CD4-positive, alpha-beta T cell (primary cell): ENCODE results near the gene P2RX5. TPM values are rescaled to one million over a fixed set of nuclear protein-coding genes. Genes with fewer than 3 reads are reported as not detected.

Experiments
- ATAC-seq: fragments of 200-7000 bp; cut with Tn5 transposase; one replicate; pipeline ENCODE4 v1.10.0; 2022; ENCODE audit warnings: mild to moderate bottlenecking; ENCODE audit not compliant: poor library complexity
- CTCF ChIA-PET: fragments of 350-600 bp; sonication (Branson Sonifier 250); formaldehyde crosslinking; loops from one replicate; lab custom pipeline; 2021; ENCODE audit warnings: antibody characterized with exemption, inconsistent platforms; lab: Charles Lee
- POLR2A ChIA-PET: fragments of 350-600 bp; sonication (Branson Sonifier 250); formaldehyde crosslinking; loops from one replicate; lab custom pipeline; 2021; ENCODE audit warnings: antibody characterized with exemption, inconsistent platforms; lab: Charles Lee
- DNase-seq, 14 experiments: peaks; one replicate each; pipeline ENCODE4 v3.0.0-alpha.2; 2013 to 2020; ENCODE audit warnings: mixed read lengths in 2 of 14
- H3K27ac ChIP-seq, 2 donors: one replicate each; pipeline versions ENCODE4 v1.5.1 to v1.7.0; 2013; ENCODE audit warnings: low read length in 2 of 2, low read depth in 1 of 2, mild to moderate bottlenecking in 1 of 2
- H3K27me3 ChIP-seq, 2 experiments: 1 replicate in 1 of 2; 2 replicates in 1 of 2; pipeline versions ENCODE4 v1.6.1 to v1.7.0; 2013; ENCODE audit warnings: low read length in 2 of 2, control low read depth in 1 of 2, mild to moderate bottlenecking in 1 of 2, moderate library complexity in 1 of 2; ENCODE audit not compliant: insufficient read depth in 2 of 2, control insufficient read depth in 1 of 2
- H3K36me3 ChIP-seq: one replicate; pipeline ENCODE4 v1.6.1; 2013; ENCODE audit warnings: low read length, control low read depth; ENCODE audit not compliant: insufficient read depth
- H3K4me1 ChIP-seq: one replicate; pipeline ENCODE4 v1.6.1; 2013; ENCODE audit warnings: low read length, control low read depth; ENCODE audit not compliant: insufficient read depth
- H3K4me3 ChIP-seq: one replicate; pipeline ENCODE4 v1.5.1; 2013; ENCODE audit warnings: mild to moderate bottlenecking, low read length, moderate library complexity
- H3K9me3 ChIP-seq, 2 experiments: 1 replicate in 1 of 2; 2 replicates in 1 of 2; pipeline versions ENCODE4 v1.6.1 to v1.7.0; 2013; ENCODE audit warnings: low read length in 2 of 2, mild to moderate bottlenecking in 2 of 2, control low read depth in 1 of 2, moderate library complexity in 1 of 2; ENCODE audit not compliant: control insufficient read depth in 1 of 2, insufficient read depth in 1 of 2
- H3K27ac Mint-ChIP-seq: one replicate; pipeline ENCODE4 v1.8.0; 2020; ENCODE audit warnings: mixed read lengths
- H3K27me3 Mint-ChIP-seq: one replicate; pipeline ENCODE4 v1.8.0; 2021; ENCODE audit warnings: mixed read lengths
- H3K36me3 Mint-ChIP-seq: one replicate; pipeline ENCODE4 v1.8.0; 2021; ENCODE audit warnings: low read depth, mixed read lengths
- H3K4me1 Mint-ChIP-seq: one replicate; pipeline ENCODE4 v1.8.0; 2021; ENCODE audit warnings: low read depth, mixed read lengths
- H3K4me3 Mint-ChIP-seq: one replicate; pipeline ENCODE4 v1.8.0; 2020; ENCODE audit warnings: mild to moderate bottlenecking, mixed read lengths
- H3K9me3 Mint-ChIP-seq: one replicate; pipeline ENCODE4 v1.8.0; 2020; ENCODE audit warnings: mixed read lengths
- CTCF ChIP-seq: fragments of 200-600 bp; IDR thresholded peaks from one replicate; pipeline ENCODE4 v1.8.0; 2022; ENCODE audit warnings: antibody characterized with exemption, mild to moderate bottlenecking
- intact Hi-C, 2 experiments: fragments of 100-400 bp; cut with DNase I in 1 of 2; cut with micrococcal nuclease in 1 of 2; formaldehyde crosslinking; loops; one replicate each; pipeline versions ENCODE4 v1.15.1 to v1.9.0; 2023 to 2025; cut with DNase I, micrococcal nuclease
- total RNA-seq, 174 experiments: library from RNA in 2 of 174; stranded (reverse) in 2 of 174; gene quantifications; one replicate each; pipeline ENCODE4 v1.2.3 and lab custom pipeline; 2021 to 2026

P2RX5 gene
- total RNA-seq, 2 experiments from 2014 or later, result 14.3 to 16.0 TPM

- H3K4me3 Mint-ChIP-seq, result no peak overlapping the region
- no peak overlapping the region for H3K27ac Mint-ChIP-seq
- POLR2A ChIA-PET, result interaction anchor here (0.6 kb wide), 1 partner anchor 255 kb away, joined by 3 read pairs; no protein-coding TSS in a partner anchor
- no peaks in the 10 kb centered on the region for H3K9me3 Mint-ChIP-seq
- Histone ChIP-seq H3K27me3 (no peaks in the 10 kb centered on the region), H3K27ac (no peak overlapping the region), H3K36me3 (peaks cover 18% of the 10 kb centered on the region), H3K4me1 (peaks cover 16% of the 10 kb centered on the region), H3K4me3 (no peak overlapping the region), H3K9me3 (no peaks in the 10 kb centered on the region)
- CTCF ChIA-PET, result no interaction called here
- ATAC-seq (no peak), DNase-seq (peak in 1 of 14 experiments; percentile 17)
- peaks cover 7% of the 10 kb centered on the region for H3K4me1 Mint-ChIP-seq
- H3K27me3 Mint-ChIP-seq, result no peaks in the 10 kb centered on the region
- H3K36me3 Mint-ChIP-seq, result peaks cover 14% of the 10 kb centered on the region
- intact Hi-C loops, result no loop called here
- no peak for TF ChIP-seq CTCF
Observed at GRCh38 chr17:3678821-3679530, 17.0 kb downstream of the P2RX5 start.

GRCh38 chr17:3678095-3678820 lies 17.7 kb downstream of the P2RX5 start:
- Mint-ChIP-seq H3K27ac (no peak overlapping the region), H3K27me3 (no peaks in the 10 kb centered on the region), H3K36me3 (peaks cover 13% of the 10 kb centered on the region), H3K9me3 (no peaks in the 10 kb centered on the region), H3K4me3 (no peak overlapping the region), H3K4me1 (peaks cover 6% of the 10 kb centered on the region)
- no peaks in the 10 kb centered on the region for H3K9me3 ChIP-seq
- H3K36me3 ChIP-seq, result peaks cover 18% of the 10 kb centered on the region
- POLR2A ChIA-PET, result no interaction called here
- no peak overlapping the region for H3K4me3 ChIP-seq
- no peaks in the 10 kb centered on the region for H3K27me3 ChIP-seq
- no peak for TF ChIP-seq CTCF
- no peak overlapping the region for H3K27ac ChIP-seq
- ATAC-seq, result no peak
- CTCF ChIA-PET, result interaction anchor here (1.2 kb wide), 1 partner anchor 59 kb away, joined by 3 read pairs; no protein-coding TSS in a partner anchor
- no peak for DNase-seq
- intact Hi-C loops, result no loop called here
- peaks cover 15% of the 10 kb centered on the region for H3K4me1 ChIP-seq

GRCh38 chr17:3675886-3676285 lies 20.1 kb downstream of the P2RX5 start:
- no peaks in the 10 kb centered on the region for H3K27me3 ChIP-seq
- ATAC-seq (no peak), DNase-seq (no peak)
- ChIA-PET CTCF (no interaction called here), POLR2A (no interaction called here)
- peaks cover 4% of the 10 kb centered on the region for H3K4me1 ChIP-seq
- Mint-ChIP-seq H3K4me3 (no peak overlapping the region), H3K9me3 (no peaks in the 10 kb centered on the region), H3K4me1 (no peaks in the 10 kb centered on the region), H3K27me3 (no peaks in the 10 kb centered on the region), H3K27ac (no peak overlapping the region), H3K36me3 (peaks cover 14% of the 10 kb centered on the region)
- intact Hi-C loops, result no loop called here
- no peak overlapping the region for H3K27ac ChIP-seq
- no peaks in the 10 kb centered on the region for H3K9me3 ChIP-seq
- H3K4me3 ChIP-seq, result no peak overlapping the region
- H3K36me3 ChIP-seq, result peaks cover 21% of the 10 kb centered on the region
- TF ChIP-seq CTCF, result no peak
